ENCODE data around the gene RELN. TPM values are rescaled to one million over a fixed set of nuclear protein-coding genes. Genes with fewer than 3 reads are reported as not detected.

Gene RELN
- total RNA-seq, 1 donor from 2014 or later = 7.1 TPM

GRCh38 chr7:103660455-103661371, 328.7 kb downstream of the RELN start:
- no peak overlapping the region for H3K4me3 ChIP-seq (ENCODE audit: low read depth, low read length)
- no peak for TF ChIP-seq CTCF (IDR thresholded peaks at IDR 0.05; ENCODE audit: insufficient read depth, low read length, poor library complexity, severe bottlenecking)
- peak; percentile 82 for DNase-seq (ENCODE audit: low read depth)
- H3K27me3 ChIP-seq (ENCODE audit: control insufficient read depth, insufficient read depth, low read length) = no peaks in the 10 kb centered on the region
- no peaks in the 10 kb centered on the region for H3K36me3 ChIP-seq (ENCODE audit: control insufficient read depth, insufficient read depth, low read length)

GRCh38 chr7:103658055-103659005, 331.1 kb downstream of the RELN start:
- no peak for TF ChIP-seq CTCF (IDR thresholded peaks at IDR 0.05; ENCODE audit: insufficient read depth, low read length, poor library complexity, severe bottlenecking)
- H3K27me3 ChIP-seq (ENCODE audit: control insufficient read depth, insufficient read depth, low read length) = no peaks in the 10 kb centered on the region
- H3K36me3 ChIP-seq (ENCODE audit: control insufficient read depth, insufficient read depth, low read length) = no peaks in the 10 kb centered on the region
- H3K4me3 ChIP-seq (ENCODE audit: low read depth, low read length) = no peak overlapping the region
- no peak for DNase-seq (ENCODE audit: low read depth)

- no peak overlapping the region for H3K4me3 ChIP-seq (ENCODE audit: low read depth, low read length)
- H3K27me3 ChIP-seq (ENCODE audit: control insufficient read depth, insufficient read depth, low read length) = no peaks in the 10 kb centered on the region
- no peak for TF ChIP-seq CTCF (IDR thresholded peaks at IDR 0.05; ENCODE audit: insufficient read depth, low read length, poor library complexity, severe bottlenecking)
- no peak for DNase-seq (ENCODE audit: low read depth)
- no peaks in the 10 kb centered on the region for H3K36me3 ChIP-seq (ENCODE audit: control insufficient read depth, insufficient read depth, low read length)
Observed at GRCh38 chr7:103657474-103657894, 332.0 kb downstream of the RELN start.

GRCh38 chr7:103656221-103656620, 333.2 kb downstream of the RELN start:
- Histone ChIP-seq H3K27me3 (ENCODE audit: control insufficient read depth, insufficient read depth, low read length) (no peaks in the 10 kb centered on the region), H3K36me3 (ENCODE audit: control insufficient read depth, insufficient read depth, low read length) (no peaks in the 10 kb centered on the region), H3K4me3 (ENCODE audit: low read depth, low read length) (no peak overlapping the region)
- TF ChIP-seq CTCF (IDR thresholded peaks at IDR 0.05; ENCODE audit: insufficient read depth, low read length, poor library complexity, severe bottlenecking) = no peak
- DNase-seq (ENCODE audit: low read depth) = no peak

GRCh38 chr7:103651593-103652377, 337.7 kb downstream of the RELN start:
- Histone ChIP-seq H3K4me3 (ENCODE audit: low read depth, low read length) (no peak overlapping the region), H3K27me3 (ENCODE audit: control insufficient read depth, insufficient read depth, low read length) (no peaks in the 10 kb centered on the region), H3K36me3 (ENCODE audit: control insufficient read depth, insufficient read depth, low read length) (no peaks in the 10 kb centered on the region)
- TF ChIP-seq CTCF (IDR thresholded peaks at IDR 0.05; ENCODE audit: insufficient read depth, low read length, poor library complexity, severe bottlenecking) = no peak
- DNase-seq (ENCODE audit: low read depth) = no peak
